Thymus (tissue), 11 donors: ENCODE measurements around the gene EGLN1. TPM values are rescaled to one million over a fixed set of nuclear protein-coding genes. Genes with fewer than 3 reads are reported as not detected.

Source experiments
- DNase-seq, 9 donors: peaks; one replicate each; pipeline ENCODE4 v3.0.0-alpha.2; 2013; ENCODE audit warnings: low spot score in 9 of 9, low read depth in 6 of 9, missing footprints in 1 of 9
- H3K27ac ChIP-seq, 2 donors: one replicate each; pipeline ENCODE4 v1.5.1; 2013; ENCODE audit warnings: control low read depth in 1 of 2, low read depth in 1 of 2, low read length in 1 of 2, mild to moderate bottlenecking in 1 of 2, moderate library complexity in 1 of 2
- H3K27me3 ChIP-seq, 2 donors: one replicate each; pipeline ENCODE4 v1.5.1; 2013; ENCODE audit warnings: low read length in 1 of 2; ENCODE audit not compliant: control insufficient read depth in 2 of 2, insufficient read depth in 1 of 2
- H3K36me3 ChIP-seq, 2 donors: one replicate each; pipeline ENCODE4 v1.5.1; 2013; ENCODE audit warnings: low read length in 1 of 2, mild to moderate bottlenecking in 1 of 2, moderate library complexity in 1 of 2; ENCODE audit not compliant: control insufficient read depth in 2 of 2, insufficient read depth in 2 of 2
- H3K4me1 ChIP-seq, 2 donors: one replicate each; pipeline ENCODE4 v1.5.1; 2013; ENCODE audit warnings: low read length in 2 of 2; ENCODE audit not compliant: control insufficient read depth in 2 of 2, insufficient read depth in 2 of 2
- H3K4me3 ChIP-seq, 2 donors: one replicate each; pipeline ENCODE4 v1.5.1; 2013; ENCODE audit warnings: low read length in 2 of 2, control low read depth in 1 of 2, mild to moderate bottlenecking in 1 of 2
- H3K9me3 ChIP-seq, 2 donors: one replicate each; pipeline ENCODE4 v1.5.1; 2013; ENCODE audit warnings: low read length in 1 of 2, mild to moderate bottlenecking in 1 of 2; ENCODE audit not compliant: control insufficient read depth in 2 of 2, insufficient read depth in 1 of 2
- WGBS: extraction: QIAGEN DNeasy Blood & Tissue Kit; methylation state at CpG from one replicate; pipeline ENCODE4 v1.1.7; 2013; 5-methylcytosine and 5-hydroxymethylcytosine counted together
- polyA plus RNA-seq: library from polyadenylated mRNA; stranded (reverse); fragments of 200-250 nt; gene quantifications from one replicate; pipeline ENCODE4 v1.2.3, GENCODE V29; 2013
- total RNA-seq: library from RNA; stranded (reverse); fragments of 120-200 nt; gene quantifications from one replicate; pipeline ENCODE4 v1.2.4, GENCODE V29; 2013
- donor health status: healthy.

Gene EGLN1
- total and polyA plus RNA-seq, 2 donors: 12.4 to 26.9 TPM

- H3K27me3 ChIP-seq: peaks cover 7 to 23% of the 10 kb centered on the region in 2 donors
- H3K36me3 ChIP-seq: no peaks in the 10 kb centered on the region
- H3K27ac ChIP-seq: no peak overlapping the region
- H3K4me3 ChIP-seq: no peak overlapping the region
- 74% methylated on average over 3 of the region's 3 CpGs for WGBS
- H3K9me3 ChIP-seq: no peaks in the 10 kb centered on the region
- no peaks in the 10 kb centered on the region for H3K4me1 ChIP-seq
- DNase-seq: no peak
These were observed 6.3 kb upstream of the EGLN1 start for GRCh38 chr1:231428377-231428776.

DNA sequence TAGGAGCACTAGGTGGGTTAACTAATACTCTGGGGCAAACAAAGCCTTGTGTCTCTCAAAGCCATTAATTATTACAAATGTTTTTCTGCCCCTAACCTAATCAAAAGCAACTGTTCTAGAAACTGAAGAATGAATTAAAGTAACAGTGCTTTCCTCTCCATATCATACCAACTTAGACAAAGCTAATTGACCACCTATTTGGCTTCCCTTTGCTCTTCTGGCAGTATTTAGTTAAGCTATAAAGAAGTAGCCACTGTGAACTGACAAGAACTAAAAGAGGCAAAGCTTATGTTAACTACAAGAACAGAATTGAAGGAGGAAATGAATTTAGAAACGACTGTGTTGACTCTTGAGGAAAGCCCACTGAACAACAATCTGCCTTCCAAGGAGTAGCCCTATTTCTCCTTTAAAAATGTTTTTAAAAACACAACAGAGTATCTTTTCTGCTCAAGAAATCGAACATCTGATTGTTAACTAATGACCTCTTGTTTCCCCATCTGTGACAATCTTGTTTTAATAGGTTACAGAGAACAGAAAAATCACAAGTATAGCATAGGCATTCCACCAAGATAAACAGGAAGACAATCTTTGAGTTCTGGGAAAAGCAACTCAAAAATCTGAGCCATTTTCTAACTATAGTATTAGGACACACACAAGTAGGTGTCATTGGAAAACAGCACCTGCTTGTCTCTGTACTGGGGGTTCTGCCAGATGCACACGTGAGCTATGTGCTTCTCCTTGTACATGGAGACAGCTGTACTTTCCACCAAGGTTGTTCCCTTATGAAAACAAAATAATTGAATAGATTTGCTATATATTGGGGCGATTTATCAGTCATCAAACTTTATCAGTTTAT lies 3.1 kb upstream of the EGLN1 start:
- WGBS: 71% methylated on average over 4 of the region's 4 CpGs
- H3K27me3 ChIP-seq: peaks cover 9 to 35% of the 10 kb centered on the region in 2 donors
- H3K9me3 ChIP-seq: no peaks in the 10 kb centered on the region
- DNase-seq: no peak
- H3K36me3 ChIP-seq: no peaks in the 10 kb centered on the region
- peaks cover 4 to 7% of the 10 kb centered on the region in 2 donors for H3K4me1 ChIP-seq
- H3K27ac ChIP-seq: no peak overlapping the region
- H3K4me3 ChIP-seq: no peak overlapping the region

GRCh38 chr1:231423648-231424047 lies 1.6 kb upstream of the EGLN1 start:
- Histone ChIP-seq H3K4me3 (no peak overlapping the region), H3K27ac (no peak overlapping the region), H3K27me3 (peaks cover 9 to 34% of the 10 kb centered on the region in 2 donors), H3K9me3 (no peaks in the 10 kb centered on the region), H3K36me3 (no peaks in the 10 kb centered on the region), H3K4me1 (peaks cover 9 to 17% of the 10 kb centered on the region in 2 donors)
- no peak for DNase-seq
- 99% methylated on average over 1 of the region's 1 CpG for WGBS

DNA sequence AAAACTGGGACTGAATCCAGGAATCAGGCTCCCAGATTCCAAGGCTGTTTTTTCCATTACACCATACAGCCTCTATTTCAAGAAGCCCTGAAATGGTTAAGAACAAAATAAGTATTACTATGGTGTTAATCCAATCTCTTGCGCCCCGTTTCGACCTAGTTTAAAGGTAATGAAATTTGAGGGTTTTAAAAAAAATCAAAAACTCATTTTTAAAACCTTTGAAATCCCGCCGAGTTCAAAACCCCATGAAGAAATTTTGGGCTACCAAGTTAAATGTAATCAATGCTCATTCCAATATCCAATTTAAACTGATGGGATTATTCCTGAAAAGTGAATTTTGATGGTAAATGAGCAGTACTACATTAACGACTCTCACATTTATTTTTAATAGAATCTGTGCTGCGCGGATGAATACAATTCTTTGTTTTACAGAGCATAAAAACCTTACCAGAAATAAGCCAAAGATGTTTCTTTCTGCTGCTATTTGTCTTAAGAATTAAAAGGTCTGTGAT lies 767 bp upstream of the EGLN1 start:
- Histone ChIP-seq H3K36me3 (no peaks in the 10 kb centered on the region), H3K27me3 (peaks cover 9 to 34% of the 10 kb centered on the region in 2 donors), H3K4me3 (peak overlapping the region; percentile 46 to 83), H3K27ac (peak overlapping the region; percentile 84 to 94), H3K4me1 (peaks cover 9 to 20% of the 10 kb centered on the region in 2 donors), H3K9me3 (no peaks in the 10 kb centered on the region)
- no peak for DNase-seq
- WGBS: 34% methylated on average over 8 of the region's 8 CpGs

DNA sequence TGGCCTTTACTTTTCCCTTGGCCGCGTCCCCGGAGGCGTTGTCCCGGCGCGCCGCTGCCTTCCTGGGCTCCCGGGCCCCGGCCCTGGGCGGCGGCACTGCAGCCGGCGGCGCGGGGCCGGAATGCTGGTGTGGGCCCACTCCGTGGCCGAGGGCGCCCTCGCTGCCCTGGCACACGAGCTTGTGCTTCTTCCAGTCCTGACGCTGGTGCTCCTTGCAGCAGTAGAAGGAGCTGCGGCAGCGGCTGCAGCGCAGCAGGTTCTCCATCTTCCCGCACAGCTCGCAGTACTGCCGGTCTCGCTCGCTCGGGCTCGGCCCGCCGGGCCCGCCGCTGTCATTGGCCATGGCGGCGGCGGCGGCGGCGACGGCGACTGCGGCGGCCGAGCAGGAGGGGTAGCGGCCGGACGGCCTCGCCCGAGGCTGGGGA lies 529 bp downstream of the EGLN1 start:
- H3K27ac ChIP-seq: peak overlapping the region; percentile 72 to 96
- no peaks in the 10 kb centered on the region for H3K36me3 ChIP-seq
- WGBS: under 1% methylated on average over 53 of the region's 53 CpGs
- no peaks in the 10 kb centered on the region for H3K9me3 ChIP-seq
- peak in 4 of 9 donors; percentile 5 to 36 (median 33) for DNase-seq
- H3K27me3 ChIP-seq: peaks cover 9 to 34% of the 10 kb centered on the region in 2 donors
- peak overlapping the region; percentile 45 to 83 for H3K4me3 ChIP-seq
- peaks cover 9 to 22% of the 10 kb centered on the region in 2 donors for H3K4me1 ChIP-seq

DNA sequence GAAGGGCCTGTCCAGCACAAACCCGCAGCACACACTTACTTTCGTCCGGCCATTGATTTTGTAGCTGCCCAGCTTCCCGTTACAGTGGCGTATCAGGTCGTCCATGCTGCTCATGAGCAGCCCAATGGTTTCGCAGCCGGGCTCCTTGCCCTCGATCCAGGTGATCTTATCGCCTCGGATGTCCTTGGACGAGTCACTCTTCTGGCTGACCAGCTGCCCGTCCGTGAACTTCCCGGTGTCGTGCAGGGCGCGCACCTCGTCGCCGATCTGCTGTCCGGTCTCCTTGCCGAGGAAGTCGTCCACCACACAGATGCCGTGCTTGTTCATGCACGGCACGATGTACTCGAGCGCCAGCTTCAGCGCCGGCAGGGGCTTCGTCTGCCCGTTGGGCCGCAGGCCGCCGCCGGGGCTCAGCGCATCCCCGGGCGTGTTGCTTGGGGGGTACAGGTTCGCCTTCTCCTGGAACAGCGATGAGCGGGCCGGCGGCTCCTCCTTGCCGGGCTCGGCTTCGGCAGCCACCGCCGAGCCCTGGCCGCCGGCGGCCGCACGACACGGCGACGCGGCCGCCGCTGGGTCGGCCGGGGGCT lies 1.0 kb downstream of the EGLN1 start:
- Histone ChIP-seq H3K27ac (peak overlapping the region; percentile 53 to 96), H3K4me3 (peak overlapping the region; percentile 55 to 83), H3K4me1 (peaks cover 9 to 22% of the 10 kb centered on the region in 2 donors), H3K9me3 (no peaks in the 10 kb centered on the region), H3K27me3 (peaks cover 9 to 34% of the 10 kb centered on the region in 2 donors), H3K36me3 (no peaks in the 10 kb centered on the region)
- WGBS: under 1% methylated on average over 63 of the region's 63 CpGs
- peak in 8 of 9 donors; percentile 8 to 58 (median 30) for DNase-seq

DNA sequence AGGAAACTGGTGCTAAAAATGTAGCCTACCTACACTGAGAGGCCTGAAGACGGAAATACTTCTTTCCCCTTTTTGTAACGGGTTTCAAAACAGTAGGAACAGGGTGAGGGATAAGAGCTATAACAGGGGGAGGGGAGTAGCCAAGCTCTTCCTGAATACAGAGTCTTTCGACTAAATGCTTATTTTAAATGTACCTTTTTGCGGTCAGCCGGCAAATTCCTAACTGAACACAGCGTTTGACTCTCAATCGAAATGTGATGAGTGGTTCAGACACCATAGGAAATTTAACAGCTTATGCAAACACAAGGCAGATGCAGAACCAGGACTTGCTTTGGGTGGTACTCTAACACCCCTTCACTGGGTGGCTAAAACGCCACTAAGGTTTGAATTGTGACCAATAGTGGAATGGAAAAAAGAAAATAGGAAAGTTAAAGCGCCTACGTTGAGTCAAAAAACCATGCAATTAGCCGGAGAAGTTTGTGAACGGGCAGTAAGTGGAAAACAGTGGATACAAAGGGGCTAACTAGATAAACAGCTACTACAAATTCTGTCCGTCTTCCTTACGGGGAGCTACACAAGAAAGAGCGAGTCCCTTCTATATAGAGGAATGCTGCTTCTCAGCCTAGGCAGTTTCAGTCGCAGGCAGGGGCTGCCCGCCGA lies 1.7 kb downstream of the EGLN1 start:
- H3K4me3 ChIP-seq: peak overlapping the region; percentile 55 to 83
- peaks cover 9 to 22% of the 10 kb centered on the region in 2 donors for H3K4me1 ChIP-seq
- peaks cover 9 to 31% of the 10 kb centered on the region in 2 donors for H3K27me3 ChIP-seq
- no peaks in the 10 kb centered on the region for H3K9me3 ChIP-seq
- under 1% methylated on average over 18 of the region's 18 CpGs for WGBS
- peak in 8 of 9 donors; percentile 8 to 55 (median 18) for DNase-seq
- H3K36me3 ChIP-seq: no peaks in the 10 kb centered on the region
- peak overlapping the region; percentile 28 to 50 for H3K27ac ChIP-seq

DNA sequence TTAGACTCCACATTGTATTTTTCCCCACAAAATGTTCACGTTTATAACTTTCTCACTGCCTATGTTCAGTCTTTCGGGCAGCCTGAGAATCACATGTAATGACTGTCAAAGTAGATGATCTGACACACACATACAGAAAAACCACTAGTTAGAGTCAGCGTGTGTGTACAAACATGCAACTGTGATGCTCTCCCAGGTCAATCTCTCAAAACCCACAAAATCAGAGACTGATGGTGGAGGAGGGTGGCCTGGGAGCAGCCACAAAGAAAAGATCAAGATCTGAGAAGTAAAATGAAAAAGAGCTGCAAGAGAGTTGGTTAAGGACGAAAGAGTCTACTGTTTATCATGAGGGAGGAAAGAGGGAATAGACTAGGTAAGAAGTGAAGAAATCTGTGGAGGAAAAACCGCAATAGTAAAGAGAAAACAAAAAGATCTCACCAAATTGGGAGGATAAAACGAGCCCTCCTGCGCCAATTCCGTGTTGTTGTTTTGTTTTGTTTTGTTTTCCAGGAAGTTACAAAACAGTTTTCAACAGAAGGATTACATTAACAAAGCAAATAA lies 2.3 kb downstream of the EGLN1 start:
- peak overlapping the region; percentile 28 to 50 for H3K27ac ChIP-seq
- peak in 4 of 9 donors; percentile 3 to 21 (median 12) for DNase-seq
- 15% methylated on average over 8 of the region's 8 CpGs for WGBS
- H3K27me3 ChIP-seq: peaks cover 9 to 27% of the 10 kb centered on the region in 2 donors
- H3K36me3 ChIP-seq: no peaks in the 10 kb centered on the region
- no peaks in the 10 kb centered on the region for H3K9me3 ChIP-seq
- H3K4me3 ChIP-seq: peak overlapping the region; percentile 55 to 83
- peaks cover 9 to 22% of the 10 kb centered on the region in 2 donors for H3K4me1 ChIP-seq
